Breast epithelium (tissue), 4 donors: Measurements from ENCODE around the gene HLA-DRB1. TPM values are rescaled to one million over a fixed set of nuclear protein-coding genes. Genes with fewer than 3 reads are reported as not detected.
A peak's percentile ranks its signal among the peaks of the same experiment; 100 is the strongest.
"Not testable (repeated sequence)": the region's sequence is repeated elsewhere in the genome, so short reads cannot be mapped to it uniquely, and the experiment has no call there.

Experiments
- DNase-seq, 2 donors: peaks; one replicate each; pipeline ENCODE4 v3.0.0-alpha.2; 2019; ENCODE audit warnings: low spot score in 2 of 2
- H3K27ac ChIP-seq, 2 donors: fragments of 200-600 bp; sonication (generic) in 1 of 2; one replicate each; pipeline ENCODE4 v1.5.1; 2016 to 2019; ENCODE audit warnings: mild to moderate bottlenecking in 1 of 2
- H3K27me3 ChIP-seq, 2 donors: fragments of 200-600 bp; sonication (generic) in 1 of 2; one replicate each; pipeline versions ENCODE4 v1.5.1 to v1.6.0; 2017 to 2019; ENCODE audit warnings: control low read depth in 1 of 2, mild to moderate bottlenecking in 1 of 2
- H3K36me3 ChIP-seq: fragments of 200-600 bp; one replicate; pipeline ENCODE4 v1.5.1; 2019
- H3K4me1 ChIP-seq, 2 donors: fragments of 200-600 bp; sonication (generic); one replicate each; pipeline ENCODE4 v1.5.1; 2016 to 2019; ENCODE audit warnings: control low read depth in 1 of 2
- H3K4me3 ChIP-seq, 3 donors: fragments of 200-600 bp; sonication (generic); 1 replicate in 2 of 3; 2 replicates in 1 of 3; pipeline ENCODE4 v1.5.1; 2016 to 2019; ENCODE audit warnings: mild to moderate bottlenecking in 3 of 3, moderate library complexity in 2 of 3
- H3K9me3 ChIP-seq, 2 donors: fragments of 200-600 bp; sonication (generic) in 1 of 2; one replicate each; pipeline ENCODE4 v1.5.1; 2016 to 2019; ENCODE audit warnings: control low read depth in 1 of 2
- CTCF ChIP-seq, 3 donors: fragments of 450-650 bp; IDR thresholded peaks; one replicate each; pipeline ENCODE4 v1.5.1; 2016 to 2017; ENCODE audit warnings: antibody characterized with exemption in 3 of 3, mild to moderate bottlenecking in 3 of 3, moderate library complexity in 3 of 3
- POLR2A ChIP-seq: fragments of 450-650 bp; IDR thresholded peaks from one replicate; pipeline ENCODE4 v1.6.1; 2016; ENCODE audit warnings: antibody characterized with exemption, mild to moderate bottlenecking, moderate library complexity
- POLR2AphosphoS5 ChIP-seq, 3 donors: sonication (generic); formaldehyde crosslinking; IDR thresholded peaks; one replicate each; pipeline ENCODE4 v1.6.1; 2017; ENCODE audit warnings: antibody characterized with exemption in 3 of 3
- intact Hi-C: fragments of 100-400 bp; cut with DNase I; formaldehyde crosslinking; loops from one replicate; pipeline ENCODE4 v1.15.1; 2023; ENCODE audit warnings: low total_unique reads
- total RNA-seq, 3 donors: library from RNA; depleted of rRNA; stranded (reverse); fragments of >200 nt; gene quantifications; one replicate each; pipeline ENCODE4 v1.1.0, GENCODE V29; 2016

The HLA-DRB1 gene
- total RNA-seq, 3 donors from 2014 or later, result 28.2 to 90.3 (median 44.2) TPM

- H3K36me3 ChIP-seq, result no peaks in the 10 kb centered on the region
- H3K4me1 ChIP-seq, result no peaks in the 10 kb centered on the region
- intact Hi-C loops, result no loop called here
- H3K27ac ChIP-seq, result no peak overlapping the region
- no peak overlapping the region for H3K4me3 ChIP-seq
- no peak for DNase-seq
- TF ChIP-seq POLR2A (no peak), CTCF (IDR thresholded peaks at IDR 0.05) (no peak), POLR2AphosphoS5 (IDR thresholded peaks at IDR 0.05) (no peak)
- H3K27me3 ChIP-seq, result no peaks in the 10 kb centered on the region
- no peaks in the 10 kb centered on the region for H3K9me3 ChIP-seq
These were observed 49.8 kb downstream of the HLA-DRB1 start for GRCh38 chr6:32539839-32540238.

- H3K36me3 ChIP-seq, DNase-seq, H3K27ac ChIP-seq, H3K9me3 ChIP-seq, H3K4me1 ChIP-seq, H3K4me3 ChIP-seq, H3K27me3 ChIP-seq, intact Hi-C loops: not testable (repeated sequence)
These were observed 59.2 kb downstream of the HLA-DRB1 start for GRCh38 chr6:32530431-32530793.

DNA sequence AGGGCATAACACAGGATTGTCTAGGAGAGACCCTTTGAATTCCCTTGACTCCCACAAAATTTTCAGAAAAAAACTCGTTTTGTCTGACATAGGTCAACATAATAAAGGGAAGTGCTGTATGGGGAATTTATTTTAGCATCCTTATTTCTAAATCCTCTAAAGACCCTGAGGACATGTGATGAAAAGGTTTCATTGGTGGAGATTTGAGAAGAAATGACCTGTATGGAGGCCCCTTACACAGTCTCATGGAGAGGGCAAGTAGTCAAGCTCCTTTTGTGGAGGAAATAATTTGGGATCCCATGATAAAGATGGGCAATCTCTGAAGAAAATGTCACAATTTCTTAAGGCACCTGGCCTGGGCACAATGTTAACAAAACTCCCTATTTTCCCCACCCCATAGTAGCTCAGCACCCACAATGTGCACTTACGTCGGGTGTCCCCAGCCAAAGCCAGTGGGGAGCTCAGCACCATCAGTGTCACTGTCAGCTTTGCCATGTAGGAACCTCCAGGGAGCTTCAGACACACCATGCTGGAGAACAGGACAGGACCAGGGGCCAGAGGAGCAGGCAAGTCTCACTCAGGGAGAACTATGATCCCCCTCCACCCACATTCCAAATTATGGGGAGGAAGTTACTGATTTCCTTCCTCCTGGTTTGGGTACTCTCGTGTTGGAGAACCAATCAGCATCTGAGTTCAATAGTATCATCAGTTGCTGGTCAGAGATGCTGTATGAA lies 59.8 kb downstream of the HLA-DRB1 start, which contains the start of gene HLA-DRB5:
Gene HLA-DRB5, minus strand, starts transcription at position 591 of the 734 bp plus-strand sequence. Its CDS starts 63 bp downstream, at position 528.
- DNase-seq, result peak in 1 of 2 donors; percentile 37
- no peaks in the 10 kb centered on the region for H3K27me3 ChIP-seq
- TF ChIP-seq POLR2A (no peak), POLR2AphosphoS5 (IDR thresholded peaks at IDR 0.05) (no peak), CTCF (IDR thresholded peaks at IDR 0.05) (no peak)
- no peaks in the 10 kb centered on the region for H3K9me3 ChIP-seq
- H3K27ac ChIP-seq, result no peak within 1 kb of the TSS
- no peaks in the 10 kb centered on the region for H3K36me3 ChIP-seq
- peak within 1 kb of the TSS in 1 of 3 donors; percentile 22 for H3K4me3 ChIP-seq
- intact Hi-C loops, result no loop called here
- H3K4me1 ChIP-seq, result no peaks in the 10 kb centered on the region

Other genes with a start within 250 kb of the HLA-DRB1 start
- not detected for gene TSBP1, start 217.9 kb downstream of the HLA-DRB1 start, total RNA-seq
- not detected for gene BTNL2, start 182.7 kb downstream of the HLA-DRB1 start, total RNA-seq
- 100 to 1,000 TPM; 237 to 259 (median 238) TPM for gene HLA-DRA, start 150.0 kb downstream of the HLA-DRB1 start, total RNA-seq
- 10 to 100 TPM in 1 of 3 donors, 1 to 10 TPM in 1, under 1 TPM in 1; 0.32 to 66.2 (median 8.8) TPM for gene HLA-DRB5, start 59.6 kb downstream of the HLA-DRB1 start, total RNA-seq
- 10 to 100 TPM in 2 of 3 donors, 1 to 10 TPM in 1; 1.6 to 19.2 (median 15.0) TPM for gene HLA-DQA1, start 47.6 kb upstream of the HLA-DRB1 start, total RNA-seq
- gene HLA-DQB1, start 76.8 kb upstream of the HLA-DRB1 start, total RNA-seq, result 1 to 10 TPM; 1.3 to 7.2 (median 5.4) TPM
- 1 to 10 TPM in 2 of 3 donors, under 1 TPM in 1; 0.48 to 2.0 (median 2.0) TPM for gene HLA-DQA2, start 151.5 kb upstream of the HLA-DRB1 start, total RNA-seq
- gene HLA-DQB2, start 173.7 kb upstream of the HLA-DRB1 start, total RNA-seq, result 1 to 10 TPM; 1.3 to 1.6 (median 1.5) TPM
- gene HLA-DOB, start 227.2 kb upstream of the HLA-DRB1 start, total RNA-seq, result 1 to 10 TPM in 2 of 3 donors, not detected in 1; 1.5 to 2.0 TPM
- 10 to 100 TPM in 1 of 3 donors, 1 to 10 TPM in 2; 7.7 to 18.0 (median 9.5) TPM for gene TAP2, start 248.9 kb upstream of the HLA-DRB1 start, total RNA-seq